Liver (tissue), 9 donors: ENCODE data around the gene NOTO. TPM values are rescaled to one million over a fixed set of nuclear protein-coding genes. Genes with fewer than 3 reads are reported as not detected.

Source experiments
- DNase-seq: peaks from one replicate; pipeline ENCODE4 v3.0.0-alpha.2; 2017; ENCODE audit warnings: low spot score
- H3K27ac ChIP-seq, 2 donors: one replicate each; pipeline ENCODE4 v1.7.0; 2013; ENCODE audit warnings: inconsistent platforms in 2 of 2, low read length in 2 of 2, control low read depth in 1 of 2, low read depth in 1 of 2, mild to moderate bottlenecking in 1 of 2
- H3K27me3 ChIP-seq, 4 donors: one replicate each; pipeline versions ENCODE4 v1.6.1 to v1.7.0; 2013; ENCODE audit warnings: low read length in 3 of 4, inconsistent platforms in 1 of 4, mild to moderate bottlenecking in 1 of 4, moderate library complexity in 1 of 4; ENCODE audit not compliant: control insufficient read depth in 4 of 4, insufficient read depth in 4 of 4
- H3K36me3 ChIP-seq, 4 donors: one replicate each; pipeline versions ENCODE4 v1.6.1 to v1.7.0; 2013; ENCODE audit warnings: low read length in 3 of 4, mild to moderate bottlenecking in 3 of 4, low read depth in 1 of 4, moderate library complexity in 1 of 4; ENCODE audit not compliant: control insufficient read depth in 4 of 4, insufficient read depth in 3 of 4
- H3K4me1 ChIP-seq, 4 donors: one replicate each; pipeline versions ENCODE4 v1.6.1 to v1.7.0; 2013; ENCODE audit warnings: low read length in 3 of 4, mild to moderate bottlenecking in 3 of 4, moderate library complexity in 1 of 4; ENCODE audit not compliant: control insufficient read depth in 4 of 4, insufficient read depth in 4 of 4
- H3K4me3 ChIP-seq, 3 donors: one replicate each; pipeline versions ENCODE4 v1.6.1 to v1.7.0; 2013; ENCODE audit warnings: low read length in 3 of 3, control low read depth in 1 of 3, low read depth in 1 of 3, mild to moderate bottlenecking in 1 of 3
- H3K9ac ChIP-seq, 2 donors: one replicate each; pipeline ENCODE4 v1.7.0; 2013; ENCODE audit warnings: low read length in 2 of 2, mild to moderate bottlenecking in 2 of 2, moderate library complexity in 2 of 2, control low read depth in 1 of 2, low read depth in 1 of 2
- H3K9me3 ChIP-seq, 4 donors: one replicate each; pipeline versions ENCODE4 v1.6.1 to v1.7.0; 2013; ENCODE audit warnings: low read length in 3 of 4; ENCODE audit not compliant: control insufficient read depth in 4 of 4
- ATF3 ChIP-seq: IDR thresholded peaks from 2 replicates; pipeline ENCODE4 v1.6.1; 2016; ENCODE audit warnings: antibody characterized with exemption
- CTCF ChIP-seq: fragments of 150-350 bp; IDR thresholded peaks from 2 replicates; pipeline ENCODE4 v1.5.1; 2017; ENCODE audit warnings: improper control_type of control experiment, low read depth, low read length; ENCODE audit not compliant: missing input control
- EGR1 ChIP-seq, 2 donors: IDR thresholded peaks; 2 replicates each; pipeline ENCODE4 v1.6.1; 2016 to 2018; ENCODE audit warnings: antibody characterized with exemption in 2 of 2, low read depth in 2 of 2
- FOXA1 ChIP-seq: IDR thresholded peaks from 2 replicates; pipeline ENCODE4 v1.6.1; 2016; ENCODE audit warnings: antibody characterized with exemption
- FOXA2 ChIP-seq: IDR thresholded peaks from 2 replicates; pipeline ENCODE4 v1.6.1; 2016; ENCODE audit warnings: antibody characterized with exemption
- GABPA ChIP-seq, 2 donors: IDR thresholded peaks in 1 of 2; conservative IDR thresholded peaks in 1 of 2; 2 replicates each; pipeline ENCODE4 v1.6.1; 2016; ENCODE audit warnings: antibody characterized with exemption in 2 of 2, mild to moderate bottlenecking in 1 of 2, moderate library complexity in 1 of 2
- HNF4A ChIP-seq, 2 donors: conservative IDR thresholded peaks; 2 replicates each; pipeline ENCODE4 v1.6.1; 2016; ENCODE audit warnings: antibody characterized with exemption in 2 of 2, mild to moderate bottlenecking in 2 of 2
- HNF4G ChIP-seq: IDR thresholded peaks from 2 replicates; pipeline ENCODE4 v1.6.1; 2016; ENCODE audit warnings: antibody characterized with exemption
- JUND ChIP-seq, 2 donors: IDR thresholded peaks; 2 replicates each; pipeline ENCODE4 v1.6.1; 2016; ENCODE audit warnings: antibody characterized with exemption in 2 of 2
- MAX ChIP-seq: IDR thresholded peaks from 2 replicates; pipeline ENCODE4 v1.6.1; 2016; ENCODE audit warnings: antibody characterized with exemption
- NR2F2 ChIP-seq: IDR thresholded peaks from 2 replicates; pipeline ENCODE4 v1.6.1; 2016; ENCODE audit warnings: antibody characterized with exemption
- RAD21 ChIP-seq, 2 donors: IDR thresholded peaks; 2 replicates each; pipeline ENCODE4 v1.6.1; 2016; ENCODE audit warnings: antibody characterized with exemption in 2 of 2, mild to moderate bottlenecking in 2 of 2
- REST ChIP-seq: IDR thresholded peaks from 2 replicates; pipeline ENCODE4 v1.6.1; 2016; ENCODE audit warnings: antibody characterized with exemption, mild to moderate bottlenecking
- RXRA ChIP-seq, 2 donors: IDR thresholded peaks; 2 replicates each; pipeline ENCODE4 v1.6.1; 2017 to 2018; ENCODE audit warnings: antibody characterized with exemption in 2 of 2, mild to moderate bottlenecking in 1 of 2
- SP1 ChIP-seq: IDR thresholded peaks from 2 replicates; pipeline ENCODE4 v1.6.1; 2018; ENCODE audit warnings: antibody characterized with exemption, mild to moderate bottlenecking
- TAF1 ChIP-seq: conservative IDR thresholded peaks from 2 replicates; pipeline ENCODE4 v1.6.1; 2016; ENCODE audit warnings: antibody characterized with exemption, mild to moderate bottlenecking
- YY1 ChIP-seq: IDR thresholded peaks from 2 replicates; pipeline ENCODE4 v1.6.1; 2016; ENCODE audit warnings: antibody characterized with exemption, mild to moderate bottlenecking
- ZBTB33 ChIP-seq: IDR thresholded peaks from 2 replicates; pipeline ENCODE4 v1.6.1; 2016; ENCODE audit warnings: antibody characterized with exemption
- WGBS: extraction: QIAGEN DNeasy Blood & Tissue Kit; methylation state at CpG from one replicate; pipeline ENCODE4 v1.1.7; 2013; 5-methylcytosine and 5-hydroxymethylcytosine counted together
- polyA plus RNA-seq, 2 donors: library from polyadenylated mRNA; stranded (reverse) in 1 of 2; unstranded in 1 of 2; fragments of 200-250 nt in 1 of 2; fragments of >200 nt in 1 of 2; fragmentation: Nextera tagmentation in 1 of 2; extraction: Ambion mirVana in 1 of 2; gene quantifications; one replicate each; pipeline versions ENCODE4 v1.2.1 to v1.2.3, GENCODE V29; 2013 to 2015
- total RNA-seq, 2 donors: library from RNA; depleted of rRNA; stranded (reverse); fragments of >200 nt; gene quantifications; one replicate each; pipeline ENCODE4 v1.2.3, GENCODE V29; 2014
- donor health status: healthy.
- donor health status: healthy.
- donor health status: healthy.
- donor health status: healthy.
- donor health status: healthy.

The NOTO gene
- total and polyA plus RNA-seq, 4 donors: not detected

- Histone ChIP-seq H3K9me3 (no peaks in the 10 kb centered on the region), H3K9ac (no peak overlapping the region), H3K27me3 (no peaks in the 10 kb centered on the region), H3K36me3 (peaks cover 6 to 41% (median 24%) of the 10 kb centered on the region in 4 donors), H3K27ac (no peak overlapping the region), H3K4me1 (no peaks in the 10 kb centered on the region), H3K4me3 (no peak overlapping the region)
- WGBS: 85% methylated on average over 4 of the region's 4 CpGs
- DNase-seq: no peak
- TF ChIP-seq ZBTB33 (no peak), FOXA2 (no peak), CTCF (no peak), GABPA (IDR thresholded peaks at IDR 0.05 in 1 of 2, conservative IDR thresholded peaks at IDR 0.05 in 1 of 2) (no peak), NR2F2 (no peak), YY1 (no peak), SP1 (no peak), RXRA (IDR thresholded peaks at IDR 0.05) (no peak), EGR1 (IDR thresholded peaks at IDR 0.05; ENCODE audit: low read depth in 2 of 2) (no peak), JUND (IDR thresholded peaks at IDR 0.05) (no peak), ATF3 (no peak), HNF4A (conservative IDR thresholded peaks at IDR 0.05) (no peak), TAF1 (no peak), MAX (no peak), HNF4G (no peak), REST (no peak), FOXA1 (no peak), RAD21 (IDR thresholded peaks at IDR 0.05) (no peak)
These were observed 52.8 kb downstream of the NOTO start for GRCh38 chr2:73255007-73255644.
